ENCODE results near the gene ALMS1.
"Not testable (repeated sequence)": the region's sequence is repeated elsewhere in the genome, so short reads cannot be mapped to it uniquely, and the experiment has no call there.

The ALMS1 gene

GRCh38 chr2:73630662-73631266, 245.1 kb downstream of the ALMS1 start:
- not testable (repeated sequence) for DNase-seq

GRCh38 chr2:73636977-73637376, 251.3 kb downstream of the ALMS1 start:
- not testable (repeated sequence) for DNase-seq

- DNase-seq = no peak
These were observed 252.8 kb downstream of the ALMS1 start for GRCh38 chr2:73638429-73638828.

- DNase-seq = no peak
These were observed 254.9 kb downstream of the ALMS1 start for GRCh38 chr2:73640511-73640911.

GRCh38 chr2:73640946-73641766, 255.5 kb downstream of the ALMS1 start:
- no peak for DNase-seq

- no peak for DNase-seq
These were observed 256.1 kb downstream of the ALMS1 start for GRCh38 chr2:73641767-73642062.

- DNase-seq = no peak
These were observed 256.8 kb downstream of the ALMS1 start, which contains the start of gene NAT8 for GRCh38 chr2:73642338-73643018. NAT8 (minus strand) TSS chr2:73642422; CDS start chr2:73641628, 794 bp downstream.

- not testable (repeated sequence) for DNase-seq
These were observed 262.1 kb downstream of the ALMS1 start for GRCh38 chr2:73647690-73648089.

- DNase-seq = no peak
These were observed 266.1 kb downstream of the ALMS1 start for GRCh38 chr2:73651591-73652230.

GRCh38 chr2:73652348-73652747, 266.7 kb downstream of the ALMS1 start:
- no peak for DNase-seq

- no peak for DNase-seq
These were observed 268.5 kb downstream of the ALMS1 start for GRCh38 chr2:73654175-73654574.

Data from activated CD4-positive, alpha-beta T cell treated with anti-CD3 and anti-CD28 coated beads, Interleukin-2, amount 50 U/mL, for 4 hours (primary cell).